ENCODE data around the gene MEIOC. TPM values are rescaled to one million over a fixed set of nuclear protein-coding genes. Genes with fewer than 3 reads are reported as not detected.

Gene MEIOC
- polyA plus RNA-seq, 3 donors = 0.09 to 0.15 TPM; not detected in 1

DNA sequence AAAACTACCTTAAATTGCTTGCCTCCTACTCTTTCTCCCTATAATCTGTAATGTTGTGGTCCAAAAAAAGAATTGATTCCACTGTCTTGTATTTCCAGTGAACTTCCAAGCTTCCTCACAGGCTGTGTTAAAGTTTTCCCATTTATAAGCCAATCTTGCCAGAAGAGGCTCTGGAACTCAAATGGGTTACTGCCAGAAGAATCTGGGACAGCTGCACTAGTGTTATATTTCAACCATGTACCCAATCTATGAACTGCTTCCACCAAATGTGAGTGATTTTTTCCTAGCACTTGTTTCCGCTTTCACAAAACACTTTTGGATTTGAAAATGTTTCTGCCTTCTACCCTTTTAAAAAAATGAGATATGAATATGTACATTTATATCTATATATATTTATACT is 31.5 kb downstream of the MEIOC start:
- peaks cover 20% of the 10 kb centered on the region in 2 donors for H3K36me3 Mint-ChIP-seq
- Histone ChIP-seq H3K27me3 (ENCODE audit: control insufficient read depth in 2 of 2, insufficient read depth in 2 of 2, low read length in 2 of 2) (no peaks in the 10 kb centered on the region), H3K79me2 (ENCODE audit: insufficient read depth, low read length) (peaks cover 35% of the 10 kb centered on the region), H3K9me3 (replicated peaks in 1 of 2; ENCODE audit: control insufficient read depth in 1 of 2, insufficient read depth in 1 of 2, low read length in 2 of 2) (no peaks in the 10 kb centered on the region), H3K9ac (ENCODE audit: insufficient read depth, low read length, poor library complexity, severe bottlenecking) (no peak overlapping the region), H3K4me3 (replicated peaks in 1 of 3; ENCODE audit: low read depth in 2 of 3, low read length in 3 of 3) (no peak overlapping the region), H3K4me1 (ENCODE audit: control insufficient read depth in 1 of 2, insufficient read depth in 2 of 2, low read length in 2 of 2) (peaks cover 29 to 32% of the 10 kb centered on the region in 2 donors), H2AFZ (ENCODE audit: insufficient read depth, low read depth, low read length, poor library complexity, severe bottlenecking) (no peak overlapping the region), H3K4me2 (replicated peaks; ENCODE audit: extremely low read depth, low read length, poor library complexity, severe bottlenecking) (no peak overlapping the region), H3K36me3 (replicated peaks in 1 of 2; ENCODE audit: control insufficient read depth in 1 of 2, insufficient read depth in 2 of 2, low read length in 2 of 2) (peaks cover 0 to 11% of the 10 kb centered on the region in 2 donors), H4K20me1 (ENCODE audit: insufficient read depth, low read length) (no peaks in the 10 kb centered on the region), H3K27ac (ENCODE audit: low read depth in 1 of 2, low read length in 2 of 2) (no peak overlapping the region)
- H3K4me3 Mint-ChIP-seq = no peak overlapping the region
- peaks cover 0 to 2% (median 2%) of the 10 kb centered on the region in 3 donors for H3K27me3 Mint-ChIP-seq (ENCODE audit: low read depth in 3 of 3)
- H3K4me1 Mint-ChIP-seq = peaks cover 36% of the 10 kb centered on the region
- WGBS (ENCODE audit: insufficient coverage) = no CpG with 5 or more reads among the region's 1 CpG
- H3K9me3 Mint-ChIP-seq = no peaks in the 10 kb centered on the region
- TF ChIP-seq, protein P1, sequence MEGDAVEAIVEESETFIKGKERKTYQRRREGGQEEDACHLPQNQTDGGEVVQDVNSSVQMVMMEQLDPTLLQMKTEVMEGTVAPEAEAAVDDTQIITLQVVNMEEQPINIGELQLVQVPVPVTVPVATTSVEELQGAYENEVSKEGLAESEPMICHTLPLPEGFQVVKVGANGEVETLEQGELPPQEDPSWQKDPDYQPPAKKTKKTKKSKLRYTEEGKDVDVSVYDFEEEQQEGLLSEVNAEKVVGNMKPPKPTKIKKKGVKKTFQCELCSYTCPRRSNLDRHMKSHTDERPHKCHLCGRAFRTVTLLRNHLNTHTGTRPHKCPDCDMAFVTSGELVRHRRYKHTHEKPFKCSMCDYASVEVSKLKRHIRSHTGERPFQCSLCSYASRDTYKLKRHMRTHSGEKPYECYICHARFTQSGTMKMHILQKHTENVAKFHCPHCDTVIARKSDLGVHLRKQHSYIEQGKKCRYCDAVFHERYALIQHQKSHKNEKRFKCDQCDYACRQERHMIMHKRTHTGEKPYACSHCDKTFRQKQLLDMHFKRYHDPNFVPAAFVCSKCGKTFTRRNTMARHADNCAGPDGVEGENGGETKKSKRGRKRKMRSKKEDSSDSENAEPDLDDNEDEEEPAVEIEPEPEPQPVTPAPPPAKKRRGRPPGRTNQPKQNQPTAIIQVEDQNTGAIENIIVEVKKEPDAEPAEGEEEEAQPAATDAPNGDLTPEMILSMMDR (IDR thresholded peaks at IDR 0.05) = no peak
- no peak overlapping the region for H3K27ac Mint-ChIP-seq
- intact Hi-C loops (cut with micrococcal nuclease) = no loop called here
- DNase-seq = no peak

DNA sequence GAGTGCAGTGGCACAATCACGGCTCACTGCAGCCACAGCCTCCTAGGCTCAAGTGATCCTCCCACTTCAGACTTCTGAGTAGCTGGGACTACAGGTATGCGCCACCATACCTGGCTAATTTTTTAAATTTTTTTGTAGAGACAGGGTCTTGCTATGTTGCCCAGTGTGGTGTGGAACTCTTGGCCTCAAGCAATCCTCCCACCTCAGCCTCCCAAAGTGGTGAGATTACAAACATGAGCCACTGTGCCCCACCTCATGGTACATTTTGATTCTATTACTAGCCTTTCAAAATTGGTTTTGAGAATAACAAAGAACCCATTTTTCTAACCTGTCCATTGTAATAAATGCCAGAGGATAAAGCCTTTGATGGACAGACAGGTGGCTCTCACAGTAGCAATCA is 31.9 kb downstream of the MEIOC start:
- H3K36me3 Mint-ChIP-seq = peaks cover 17 to 20% of the 10 kb centered on the region in 2 donors
- H2AFZ ChIP-seq (ENCODE audit: insufficient read depth, low read depth, low read length, poor library complexity, severe bottlenecking) = no peak overlapping the region
- TF ChIP-seq, protein P1 (IDR thresholded peaks at IDR 0.05) = no peak
- no peaks in the 10 kb centered on the region for H3K9me3 ChIP-seq (replicated peaks in 1 of 2; ENCODE audit: control insufficient read depth in 1 of 2, insufficient read depth in 1 of 2, low read length in 2 of 2)
- H3K27me3 Mint-ChIP-seq (ENCODE audit: low read depth in 3 of 3) = peaks cover under 1 to 5% (median 2%) of the 10 kb centered on the region in 3 donors
- H3K4me1 Mint-ChIP-seq = peaks cover 31% of the 10 kb centered on the region
- DNase-seq = no peak
- no peak overlapping the region for H3K9ac ChIP-seq (ENCODE audit: insufficient read depth, low read length, poor library complexity, severe bottlenecking)
- H3K4me2 ChIP-seq (replicated peaks; ENCODE audit: extremely low read depth, low read length, poor library complexity, severe bottlenecking) = no peak overlapping the region
- H3K4me3 Mint-ChIP-seq = no peak overlapping the region
- H3K9me3 Mint-ChIP-seq = no peaks in the 10 kb centered on the region
- peak overlapping the region in 1 of 3 experiments; percentile 90 for H3K4me3 ChIP-seq (replicated peaks in 1 of 3; ENCODE audit: low read depth in 2 of 3, low read length in 3 of 3)
- H4K20me1 ChIP-seq (ENCODE audit: insufficient read depth, low read length) = no peaks in the 10 kb centered on the region
- H3K79me2 ChIP-seq (ENCODE audit: insufficient read depth, low read length) = peaks cover 35% of the 10 kb centered on the region
- intact Hi-C loops (cut with micrococcal nuclease) = no loop called here
- H3K27ac ChIP-seq (ENCODE audit: low read depth in 1 of 2, low read length in 2 of 2) = no peak overlapping the region
- H3K27ac Mint-ChIP-seq = no peak overlapping the region
- H3K4me1 ChIP-seq (ENCODE audit: control insufficient read depth in 1 of 2, insufficient read depth in 2 of 2, low read length in 2 of 2) = peaks cover 25 to 28% of the 10 kb centered on the region in 2 donors
- WGBS (ENCODE audit: insufficient coverage) = 100% methylated on average over 1 of the region's 2 CpGs
- no peaks in the 10 kb centered on the region for H3K27me3 ChIP-seq (ENCODE audit: control insufficient read depth in 2 of 2, insufficient read depth in 2 of 2, low read length in 2 of 2)
- H3K36me3 ChIP-seq (replicated peaks in 1 of 2; ENCODE audit: control insufficient read depth in 1 of 2, insufficient read depth in 2 of 2, low read length in 2 of 2) = peaks cover 0 to 10% of the 10 kb centered on the region in 2 donors
